Endothelial cell of coronary artery (primary cell): Measurements from ENCODE around the gene TPO. TPM values are rescaled to one million over a fixed set of nuclear protein-coding genes. Genes with fewer than 3 reads are reported as not detected.

Experiments
- total RNA-seq: library from RNA; depleted of rRNA; stranded (reverse); fragments of >200 nt; gene quantifications from 2 replicates; pipeline ENCODE4 v1.2.3, GENCODE V29; 2014

The TPO gene
- total RNA-seq = not detected in 2 replicates

DNA sequence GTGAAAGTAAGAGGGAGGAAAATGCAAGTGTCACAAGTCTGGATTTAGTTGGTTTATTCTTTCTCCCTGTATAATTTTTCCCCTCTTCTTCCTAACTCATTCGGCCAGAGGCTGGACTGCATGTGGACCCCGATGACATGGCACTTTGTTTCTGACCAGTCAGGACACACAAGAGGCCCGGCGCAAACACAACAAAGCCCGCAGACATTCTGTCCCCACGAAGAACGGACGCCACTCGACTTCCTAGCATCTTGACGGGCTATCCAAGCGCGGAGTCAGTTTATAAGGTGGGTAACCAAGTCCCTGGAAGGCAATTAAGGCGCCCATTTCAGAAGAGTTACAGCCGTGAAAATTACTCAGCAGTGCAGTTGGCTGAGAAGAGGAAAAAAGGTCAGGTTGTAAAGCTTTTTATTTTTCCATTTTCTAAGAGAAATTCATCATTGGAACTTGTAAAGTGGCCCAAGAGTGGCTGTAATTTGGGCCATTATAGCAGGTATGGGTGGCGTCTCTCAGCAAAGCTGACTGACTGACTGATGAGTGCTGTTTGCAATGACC lies at the start of gene TPO:
TSS of gene TPO (plus strand) at position 308 of the 555 bp plus-strand sequence. CDS start 946 bp downstream, outside the sequence.

